Activated T-cell treated with anti-CD3 and anti-CD28 coated beads, Interleukin-2, amount 50 U/mL, for 72 hours (primary cell): ENCODE measurements around the gene PCDHAC1. TPM values are rescaled to one million over a fixed set of nuclear protein-coding genes. Genes with fewer than 3 reads are reported as not detected.

Source experiments
- total RNA-seq, 2 donors: library from RNA; stranded (reverse); gene quantifications; one replicate each; pipeline ENCODE4 v1.2.3, GENCODE V29; 2022

The PCDHAC1 gene
- total RNA-seq, 2 donors from 2014 or later = not detected

Other genes with a start within 250 kb of the PCDHAC1 start
- gene HARS1, start 234.9 kb upstream of the PCDHAC1 start, total RNA-seq = 10 to 100 TPM; 78.4 to 85.1 TPM
- 10 to 100 TPM; 31.2 to 31.3 TPM for gene HARS2, start 234.8 kb upstream of the PCDHAC1 start, total RNA-seq
- 10 to 100 TPM; 44.9 to 53.7 TPM for gene ZMAT2, start 225.9 kb upstream of the PCDHAC1 start, total RNA-seq
- not detected for gene PCDHA1, start 140.2 kb upstream of the PCDHAC1 start, total RNA-seq
- gene PCDHA2, start 131.4 kb upstream of the PCDHAC1 start, total RNA-seq = not detected
- gene PCDHA3, start 125.2 kb upstream of the PCDHAC1 start, total RNA-seq = not detected
- gene PCDHA4, start 119.2 kb upstream of the PCDHAC1 start, total RNA-seq = not detected
- not detected for gene PCDHA5, start 104.7 kb upstream of the PCDHAC1 start, total RNA-seq
- gene PCDHA6, start 98.3 kb upstream of the PCDHAC1 start, total RNA-seq = not detected
- not detected for gene PCDHA7, start 92.0 kb upstream of the PCDHAC1 start, total RNA-seq
- gene PCDHA8, start 85.1 kb upstream of the PCDHAC1 start, total RNA-seq = not detected
- gene PCDHA9, start 77.9 kb upstream of the PCDHAC1 start, total RNA-seq = not detected
- not detected for gene PCDHA10, start 70.4 kb upstream of the PCDHAC1 start, total RNA-seq
- gene PCDHA11, start 57.3 kb upstream of the PCDHAC1 start, total RNA-seq = not detected
- gene PCDHA12, start 51.0 kb upstream of the PCDHAC1 start, total RNA-seq = not detected
- not detected for gene PCDHA13, start 44.2 kb upstream of the PCDHAC1 start, total RNA-seq
- not detected for gene PCDHAC2, start 40.2 kb downstream of the PCDHAC1 start, total RNA-seq
- not detected for gene PCDHB1, start 125.1 kb downstream of the PCDHAC1 start, total RNA-seq
- not detected for gene PCDHB2, start 168.3 kb downstream of the PCDHAC1 start, total RNA-seq
- gene PCDHB3, start 174.2 kb downstream of the PCDHAC1 start, total RNA-seq = not detected
- not detected for gene PCDHB4, start 195.5 kb downstream of the PCDHAC1 start, total RNA-seq
- gene PCDHB5, start 208.9 kb downstream of the PCDHAC1 start, total RNA-seq = not detected
- gene PCDHB6, start 223.8 kb downstream of the PCDHAC1 start, total RNA-seq = not detected
- gene PCDHB7, start 246.3 kb downstream of the PCDHAC1 start, total RNA-seq = not detected